NCI-H774 (cell line): ENCODE data around the gene ZNF407.
A peak's percentile ranks its signal among the peaks of the same experiment; 100 is the strongest.

Experiments used
- DNase-seq: peaks from one replicate; lab custom pipeline; 2025; lab: John Stamatoyannopoulos, UW

The ZNF407 gene

GRCh38 chr18:74832381-74832780 is 234.7 kb downstream of the ZNF407 start:
- DNase-seq: no peak

GRCh38 chr18:74832999-74833398 is 235.3 kb downstream of the ZNF407 start:
- DNase-seq: no peak

GRCh38 chr18:74834424-74835309 is 237.0 kb downstream of the ZNF407 start:
- DNase-seq: no peak

- DNase-seq: peak; percentile 65
Observed at GRCh38 chr18:74836296-74837139, 238.8 kb downstream of the ZNF407 start.

GRCh38 chr18:74840492-74841167 is 243.0 kb downstream of the ZNF407 start:
- DNase-seq: no peak

- no peak for DNase-seq
Observed at GRCh38 chr18:74841248-74841647, 243.6 kb downstream of the ZNF407 start.

GRCh38 chr18:74849301-74849700 is 251.6 kb downstream of the ZNF407 start:
- DNase-seq: no peak

GRCh38 chr18:74856434-74856833 is 258.8 kb downstream of the ZNF407 start:
- no peak for DNase-seq

GRCh38 chr18:74856928-74857327 is 259.3 kb downstream of the ZNF407 start:
- DNase-seq: no peak

- no peak for DNase-seq
Observed at GRCh38 chr18:74857901-74858300, 260.2 kb downstream of the ZNF407 start.

GRCh38 chr18:74861154-74861553 is 263.5 kb downstream of the ZNF407 start:
- DNase-seq: no peak

GRCh38 chr18:74862094-74862493 is 264.4 kb downstream of the ZNF407 start:
- DNase-seq: no peak

GRCh38 chr18:74866577-74866976 is 268.9 kb downstream of the ZNF407 start:
- DNase-seq: no peak

GRCh38 chr18:74868461-74868860 is 270.8 kb downstream of the ZNF407 start:
- DNase-seq: no peak

GRCh38 chr18:74869904-74870863 is 272.5 kb downstream of the ZNF407 start:
- no peak for DNase-seq

- no peak for DNase-seq
Observed at GRCh38 chr18:74870950-74871349, 273.3 kb downstream of the ZNF407 start.

- DNase-seq: no peak
Observed at GRCh38 chr18:74873629-74874028, 276.0 kb downstream of the ZNF407 start.

GRCh38 chr18:74874351-74874750 is 276.7 kb downstream of the ZNF407 start:
- DNase-seq: no peak

- DNase-seq: no peak
Observed at GRCh38 chr18:74876630-74877243, 279.1 kb downstream of the ZNF407 start.

- DNase-seq: no peak
Observed at GRCh38 chr18:74878267-74878666, 280.6 kb downstream of the ZNF407 start.
